NK-92 treated with Interleukin-12 subunit alpha and Interleukin-12 subunit beta, amount 100 ng/mL, for 24 hours (cell line): ENCODE results near the gene CELSR1.

ENCODE experiments used
- DNase-seq: peaks from one replicate; lab custom pipeline; 2025; lab: John Stamatoyannopoulos, UW

The CELSR1 gene

DNA sequence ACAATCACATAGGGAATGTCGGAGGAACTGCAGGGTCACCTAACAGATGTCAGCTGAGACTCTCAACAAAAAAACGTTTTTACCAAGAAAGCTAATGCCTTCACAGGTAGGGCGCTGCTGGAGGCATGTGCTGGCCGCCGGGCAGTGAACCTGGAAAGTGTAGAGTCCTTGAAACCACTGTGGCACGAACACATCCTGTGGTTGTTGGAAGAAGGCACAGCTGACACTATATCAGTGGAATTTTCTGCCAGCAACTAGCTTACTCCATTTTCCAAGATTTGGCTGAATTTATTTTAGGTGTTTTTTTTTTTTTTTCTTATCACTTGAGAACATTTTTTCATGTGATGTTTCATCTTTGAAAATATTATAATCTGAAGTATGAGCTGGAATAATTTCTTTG lies 187.7 kb downstream of the CELSR1 start:
- no peak for DNase-seq

DNA sequence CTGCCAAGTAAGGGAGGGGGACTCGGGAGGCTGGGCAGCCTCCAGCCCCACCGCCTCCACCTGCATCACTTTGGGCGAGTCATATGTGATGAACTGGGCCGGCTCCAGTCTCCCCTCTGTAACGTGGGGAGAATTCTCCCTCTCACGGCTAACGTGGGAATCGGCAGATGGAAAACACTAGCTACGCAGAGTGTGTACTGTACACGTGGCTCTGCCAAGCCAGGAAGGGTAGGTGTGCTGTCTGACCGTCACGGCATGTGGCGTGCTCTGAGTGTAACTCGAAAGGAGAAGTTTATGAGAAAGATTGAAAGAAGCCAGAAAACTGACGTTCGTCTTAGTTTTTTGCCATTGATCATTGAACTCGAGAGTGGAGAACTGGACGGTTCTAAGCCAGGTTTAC lies 188.2 kb downstream of the CELSR1 start:
- DNase-seq, result no peak

DNA sequence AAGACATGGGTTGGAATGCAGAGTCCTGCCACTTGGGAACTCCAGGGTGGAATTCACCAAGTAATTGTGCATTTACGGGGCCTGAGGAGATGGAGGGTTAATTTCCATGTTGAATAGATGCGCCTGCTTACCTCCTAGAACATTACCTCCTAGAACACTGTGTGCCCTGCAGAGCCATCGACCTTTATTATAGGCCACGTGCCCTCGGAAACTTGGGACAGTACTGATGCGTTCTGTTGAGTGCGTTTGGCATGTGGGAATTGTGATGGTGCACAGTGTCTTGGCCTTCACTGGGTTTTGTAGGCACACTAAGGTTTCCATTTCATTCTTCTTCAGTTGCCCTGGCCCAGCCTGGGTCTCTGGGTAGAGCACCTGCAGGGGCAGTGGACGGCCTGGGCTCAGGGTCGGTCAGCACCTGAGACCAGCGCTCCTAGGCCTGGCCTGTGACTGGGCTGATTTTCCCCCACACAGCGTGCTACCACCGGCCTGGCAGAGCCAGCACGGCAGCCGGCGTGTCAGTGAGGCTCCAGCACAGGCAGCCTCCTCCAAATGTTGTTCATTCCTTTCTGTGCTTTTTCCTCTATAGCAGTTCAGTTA lies 189.2 kb downstream of the CELSR1 start:
- DNase-seq, result no peak

DNA sequence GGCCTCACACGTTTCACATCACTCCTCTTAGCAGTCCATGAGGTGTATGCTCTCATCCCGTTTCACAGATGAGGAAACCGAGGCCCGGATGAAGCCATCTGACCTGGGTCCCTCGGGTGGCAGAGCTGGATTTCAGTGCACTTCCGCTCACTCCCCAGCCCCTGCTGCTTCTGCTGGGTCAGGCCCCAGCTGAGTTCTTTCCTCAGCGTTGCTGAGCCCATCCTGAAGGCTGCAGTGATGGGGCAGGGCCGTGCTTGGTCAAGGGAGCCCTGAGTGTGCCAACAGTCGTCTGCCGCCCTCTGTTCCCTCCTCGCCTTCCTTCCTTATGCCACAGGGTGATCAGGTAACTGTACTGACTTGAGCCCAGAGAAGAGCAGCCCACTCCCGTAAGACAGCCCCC lies 189.8 kb downstream of the CELSR1 start:
- no peak for DNase-seq

DNA sequence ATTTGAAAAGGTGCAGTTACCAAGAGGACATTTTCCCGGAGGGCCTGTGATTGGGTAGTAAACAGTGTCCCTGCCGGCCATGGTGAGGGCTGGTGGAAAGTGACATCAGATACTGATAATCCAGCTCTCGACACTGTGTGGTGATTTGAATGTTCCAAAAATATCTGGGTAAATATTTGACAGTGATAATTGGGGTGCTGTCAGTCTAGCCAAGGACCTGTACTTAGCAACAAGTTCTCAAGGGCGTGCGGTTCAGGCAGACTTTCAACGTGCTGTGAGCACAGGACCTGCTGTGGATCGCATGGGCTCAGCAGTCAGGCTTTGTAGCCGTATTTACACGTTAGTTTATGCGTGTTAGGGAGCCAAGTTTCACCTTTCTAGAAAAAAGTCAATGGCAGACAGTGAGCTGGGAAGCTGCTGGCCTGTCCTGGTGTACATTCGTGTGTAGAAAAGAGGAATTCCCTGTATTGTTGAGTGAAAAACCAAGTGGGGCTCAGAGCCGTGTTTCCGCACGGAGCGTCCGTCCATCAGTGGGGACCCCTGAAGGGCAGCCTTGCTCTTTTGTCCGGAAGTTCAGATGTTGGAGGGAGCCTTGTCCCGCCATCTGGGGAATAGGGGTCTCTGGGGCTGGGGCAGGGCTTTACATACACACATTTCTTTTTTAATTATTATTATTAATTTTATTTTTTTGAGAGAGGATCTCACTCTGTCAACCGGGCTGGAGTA lies 190.6 kb downstream of the CELSR1 start:
- DNase-seq, result no peak

DNA sequence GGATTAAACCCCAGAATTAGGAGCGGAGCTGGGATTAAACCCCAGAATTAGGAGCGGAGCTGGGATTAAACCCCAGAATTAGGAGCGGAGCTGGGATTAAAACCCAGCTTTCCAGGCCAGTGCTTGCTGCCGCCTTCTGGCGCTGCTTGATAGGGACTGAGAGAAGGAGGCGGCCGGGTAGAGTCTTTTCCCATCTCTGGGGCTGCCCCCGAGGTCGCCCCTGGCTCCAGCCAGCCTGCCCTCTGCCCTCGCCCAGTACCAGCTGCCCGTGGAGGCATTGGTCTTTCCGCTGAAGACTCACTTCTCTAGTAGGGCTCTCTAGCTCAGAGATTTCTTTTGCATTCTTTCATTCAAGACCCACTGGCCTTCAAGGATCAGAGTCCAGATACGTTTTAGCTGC lies 196.7 kb downstream of the CELSR1 start:
- DNase-seq, result no peak

DNA sequence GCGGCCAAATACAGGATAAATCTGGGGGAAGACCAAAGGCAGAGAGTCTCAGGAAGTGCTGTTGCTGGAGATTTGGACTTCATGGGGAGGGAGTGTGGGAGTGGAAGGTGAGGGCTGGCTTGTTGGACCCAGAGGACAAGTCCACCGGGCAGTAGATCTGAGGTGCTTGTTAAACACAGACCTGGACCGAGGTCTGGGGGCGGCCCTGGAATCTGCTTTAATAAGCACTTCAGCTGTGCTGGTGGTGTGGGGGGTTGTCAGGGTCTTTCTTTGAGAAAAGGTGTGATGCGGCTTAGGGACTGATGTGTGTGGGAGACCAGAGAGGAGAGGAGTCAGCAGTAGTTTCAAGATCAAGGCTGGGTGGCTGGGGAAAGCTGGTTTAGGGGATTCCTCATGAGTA lies 197.5 kb downstream of the CELSR1 start:
- no peak for DNase-seq

DNA sequence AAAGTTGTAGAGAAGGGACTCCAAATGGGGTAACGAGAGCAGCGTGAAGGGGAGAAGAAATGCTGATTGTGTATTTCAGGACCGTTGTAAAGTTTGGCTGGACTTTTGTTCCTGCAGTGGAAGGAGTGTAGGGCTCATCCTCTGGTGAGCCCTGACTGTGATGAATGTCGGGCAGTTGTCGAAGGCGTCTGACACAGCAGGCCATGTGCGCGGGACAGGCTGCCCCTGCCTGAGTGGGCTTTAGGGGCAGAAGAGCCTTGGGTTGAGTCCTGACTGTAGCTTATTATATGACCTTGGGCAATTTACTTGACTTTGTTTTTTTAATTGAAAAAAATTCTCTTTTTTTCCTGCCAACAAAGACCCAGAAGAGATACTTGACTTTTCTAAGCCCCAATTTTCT lies 198.8 kb downstream of the CELSR1 start:
- no peak for DNase-seq

DNA sequence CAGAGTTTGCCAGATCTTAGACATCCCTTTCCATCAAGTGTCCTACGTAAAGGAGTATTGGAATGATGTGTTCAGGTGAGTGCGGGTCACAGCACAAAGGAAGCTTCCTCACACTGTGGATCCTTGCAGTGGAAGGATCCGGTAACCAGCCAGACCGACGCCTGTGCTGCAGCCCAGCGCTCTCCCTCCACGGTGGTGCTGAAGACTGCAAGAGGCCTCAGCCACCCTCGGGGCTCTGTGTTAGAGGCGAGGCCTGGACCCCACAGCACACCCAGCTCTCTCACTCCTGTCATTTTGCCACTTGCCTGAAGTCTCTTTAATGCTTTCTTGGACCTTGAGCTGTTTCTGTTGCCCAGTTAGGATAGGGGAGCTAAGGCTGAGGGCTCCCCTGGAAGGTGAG lies 199.6 kb downstream of the CELSR1 start:
- DNase-seq, result no peak

DNA sequence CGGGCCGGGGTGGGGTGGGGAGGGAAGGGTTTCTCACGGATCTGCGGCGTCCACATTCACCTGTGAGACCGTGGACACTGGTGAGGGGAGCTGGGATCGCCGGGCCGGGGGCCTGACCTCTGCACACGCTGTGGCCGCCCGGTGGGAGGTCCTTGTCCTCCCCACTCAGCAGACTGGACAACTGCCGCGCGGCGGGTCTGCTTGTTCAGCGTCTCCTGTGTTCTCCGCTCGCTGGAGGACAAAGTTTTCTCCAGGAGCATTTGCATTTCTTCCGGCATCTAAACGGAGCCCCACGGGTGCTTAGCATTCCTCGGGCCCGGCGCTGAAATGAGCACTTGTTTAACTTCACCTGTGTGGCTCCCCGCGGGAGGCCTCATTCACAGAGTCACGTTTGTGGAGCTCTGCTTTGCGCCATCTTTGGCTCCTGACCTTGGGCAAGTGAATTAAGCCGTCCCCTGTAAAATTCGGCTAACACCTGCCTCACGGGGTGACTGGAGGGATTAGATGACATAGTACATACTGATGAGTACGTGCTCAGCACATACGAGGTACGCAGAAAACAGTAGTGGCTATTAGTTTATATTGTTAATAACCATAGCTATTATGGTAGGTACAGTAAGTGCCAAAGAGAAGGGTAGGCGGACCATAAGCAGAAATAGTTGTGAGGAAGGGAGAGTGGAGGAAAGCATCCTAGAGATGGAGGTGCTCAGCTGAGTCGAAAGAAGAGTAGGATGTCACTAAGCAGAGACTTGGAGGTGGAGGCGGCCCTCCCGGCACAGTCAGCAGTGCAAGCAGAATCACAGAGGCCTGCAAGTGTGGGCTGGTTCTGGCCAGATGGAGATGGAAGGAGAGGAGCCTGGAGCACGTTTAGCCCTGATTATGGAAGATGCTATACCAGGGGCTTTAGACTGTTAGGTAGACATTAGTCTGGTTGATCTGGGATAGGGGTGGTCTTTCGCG lies 201.0 kb downstream of the CELSR1 start:
- no peak for DNase-seq

DNA sequence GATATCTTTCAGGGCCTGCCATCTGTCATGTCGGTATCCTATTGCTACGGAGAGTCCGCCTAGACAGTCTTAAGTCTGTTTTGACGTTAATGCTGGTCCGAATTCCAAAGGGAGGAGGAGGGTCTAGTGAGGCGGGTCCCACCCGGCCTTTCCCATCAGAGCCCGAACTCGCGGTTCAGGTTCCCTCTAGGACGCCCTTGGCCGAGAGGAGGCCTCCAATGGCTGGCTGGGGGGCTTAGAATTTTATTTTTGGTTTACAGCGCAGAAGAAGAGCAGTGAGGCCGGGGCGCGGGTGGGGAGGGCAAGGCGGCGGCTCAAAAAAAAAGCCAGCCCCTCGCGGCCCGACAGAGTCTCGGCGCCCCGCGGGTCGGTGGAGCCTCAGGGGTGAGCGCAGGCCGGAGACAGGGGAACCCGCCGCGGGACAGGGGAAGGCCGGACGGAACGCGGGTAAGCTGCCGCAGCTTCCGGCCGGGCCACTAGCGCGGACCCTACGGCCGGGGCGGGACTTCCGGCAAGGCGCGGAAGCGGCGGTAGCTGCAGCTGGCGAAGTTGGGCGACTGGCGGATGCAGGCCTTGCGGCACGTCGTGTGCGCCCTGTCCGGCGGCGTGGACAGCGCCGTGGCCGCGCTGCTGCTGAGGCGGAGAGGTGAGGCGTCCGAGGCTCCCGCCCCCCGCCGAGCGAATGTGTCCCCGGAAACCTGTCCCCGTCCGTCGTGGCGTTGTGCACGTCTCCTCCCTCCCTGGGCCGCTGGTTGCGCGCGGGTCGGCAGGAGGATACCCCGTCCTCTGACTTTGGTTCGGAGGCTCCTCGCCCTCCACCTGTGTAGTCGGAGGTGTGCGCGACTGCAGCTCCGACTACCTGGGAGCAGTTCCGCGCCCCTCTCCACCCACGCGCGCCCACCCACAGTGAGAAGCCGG lies 202.0 kb downstream of the CELSR1 start, which contains the start of gene TRMU:
Gene TRMU (plus strand): TSS at position 514 of the 918 bp plus-strand sequence. CDS start 51 bp downstream, at position 565.
- DNase-seq, result peak; percentile 59

DNA sequence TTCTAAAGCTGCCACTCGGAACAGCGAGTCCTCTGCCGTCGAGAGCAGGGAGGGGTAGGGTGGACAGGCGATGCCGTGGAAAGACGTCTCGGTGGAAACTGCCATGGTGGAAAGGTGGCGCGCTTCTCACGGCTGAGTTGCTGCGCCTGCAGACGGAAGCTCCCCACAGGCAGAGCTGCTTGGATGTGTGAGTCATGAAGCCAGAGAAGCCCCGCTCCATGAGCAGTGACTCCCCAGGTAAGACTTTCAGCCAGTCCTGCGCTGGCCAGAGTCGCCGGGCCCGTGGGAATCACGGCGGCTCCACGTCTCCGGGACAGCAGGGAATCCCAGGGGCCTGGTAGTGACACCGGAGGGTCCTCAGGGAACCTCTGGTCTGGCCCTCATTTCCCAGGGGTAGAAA lies 205.9 kb downstream of the CELSR1 start:
- DNase-seq, result no peak

DNA sequence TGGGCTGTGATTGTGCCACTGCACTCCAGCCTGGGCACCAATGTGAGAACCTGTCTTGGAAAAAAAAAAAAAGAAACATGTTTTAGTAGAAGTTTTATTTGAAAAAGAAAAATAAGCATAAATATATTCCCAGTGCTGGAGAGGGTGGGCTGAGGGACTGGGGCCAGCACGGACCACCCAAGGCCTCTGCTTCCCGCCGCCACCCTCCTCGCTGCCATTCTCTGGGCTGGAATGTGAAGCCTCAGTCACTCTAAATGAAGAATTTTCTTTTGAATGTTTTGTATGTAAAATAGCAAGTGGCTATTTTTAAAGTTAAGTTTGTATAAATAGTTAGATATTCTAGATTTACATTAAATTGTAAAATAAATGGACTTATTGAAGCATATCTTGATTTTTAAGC lies 207.0 kb downstream of the CELSR1 start:
- no peak for DNase-seq

DNA sequence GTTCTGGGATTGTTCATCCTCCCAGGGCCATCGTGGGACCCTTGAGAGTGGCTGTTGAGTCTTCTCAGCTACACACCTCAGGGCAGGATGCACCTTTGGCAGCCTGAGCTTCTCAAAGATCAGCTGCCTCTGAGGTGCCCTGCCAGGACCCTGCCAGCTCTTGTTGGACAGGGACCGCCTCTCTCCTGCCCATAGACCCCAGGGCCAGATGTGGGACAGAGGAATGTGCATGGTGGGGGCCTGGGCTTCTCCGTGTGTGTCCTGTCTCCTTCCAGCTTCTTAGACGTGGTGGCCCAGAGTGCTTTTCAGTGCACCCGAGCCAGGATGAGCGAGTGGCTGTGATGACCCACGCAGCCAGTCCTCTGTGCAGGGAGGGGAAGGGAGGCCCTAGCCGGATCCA lies 207.8 kb downstream of the CELSR1 start:
- no peak for DNase-seq

DNA sequence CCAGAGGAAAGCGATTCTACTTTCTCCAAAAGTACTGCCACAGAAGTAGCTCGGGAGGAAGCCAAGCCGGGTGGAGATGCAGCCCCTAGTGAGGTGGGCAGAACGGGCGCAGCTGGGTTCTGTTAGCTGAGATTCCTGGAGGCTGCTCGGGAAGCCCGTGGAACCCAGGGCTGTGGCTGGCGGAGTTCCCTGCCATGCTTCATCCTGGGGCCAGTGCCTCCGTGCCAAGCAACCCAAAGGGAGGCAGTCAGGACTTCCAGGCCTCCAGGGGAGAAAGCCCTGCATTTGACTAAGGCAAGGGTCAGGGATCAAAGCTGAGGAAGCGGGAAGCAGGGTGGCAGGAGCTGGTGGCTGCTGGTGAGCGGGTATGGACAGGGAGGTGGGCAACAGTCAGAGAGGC lies 208.6 kb downstream of the CELSR1 start:
- no peak for DNase-seq

DNA sequence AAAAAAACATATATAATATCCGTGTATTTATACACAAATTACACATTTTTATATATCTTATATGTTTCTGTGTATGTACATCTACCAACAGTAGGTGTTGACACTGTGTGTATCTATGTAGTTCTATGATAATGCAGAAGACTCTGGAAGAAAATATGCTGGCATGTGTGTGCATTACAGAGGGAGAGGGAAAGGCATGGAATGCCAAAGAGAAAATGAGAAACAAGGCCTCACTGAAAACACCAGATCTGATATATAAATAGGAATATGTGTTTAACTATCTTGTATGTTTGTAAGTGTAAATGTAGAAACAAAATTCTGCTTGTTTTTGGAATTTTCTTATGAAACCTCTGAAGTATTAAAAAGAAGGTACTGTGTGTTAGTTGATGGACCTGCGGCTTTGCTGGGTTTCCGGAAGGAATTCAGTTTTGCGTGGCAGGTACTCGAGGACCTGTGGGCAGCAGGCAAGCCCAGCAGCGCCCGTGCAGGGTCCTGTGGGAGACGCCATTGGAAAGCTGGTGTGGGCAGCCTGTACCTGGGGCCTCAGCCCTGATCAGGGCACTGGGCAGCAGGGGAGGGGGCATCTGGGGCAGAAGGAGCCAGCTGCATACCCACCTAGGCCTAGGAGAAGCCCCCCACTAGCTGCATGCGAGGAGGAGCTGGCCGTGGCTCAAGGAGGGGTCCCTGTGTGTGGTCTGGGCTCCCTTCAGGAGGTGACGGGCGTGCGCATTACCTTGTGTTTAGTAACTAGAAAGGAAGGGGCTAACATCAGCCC lies 209.5 kb downstream of the CELSR1 start:
- DNase-seq, result no peak

DNA sequence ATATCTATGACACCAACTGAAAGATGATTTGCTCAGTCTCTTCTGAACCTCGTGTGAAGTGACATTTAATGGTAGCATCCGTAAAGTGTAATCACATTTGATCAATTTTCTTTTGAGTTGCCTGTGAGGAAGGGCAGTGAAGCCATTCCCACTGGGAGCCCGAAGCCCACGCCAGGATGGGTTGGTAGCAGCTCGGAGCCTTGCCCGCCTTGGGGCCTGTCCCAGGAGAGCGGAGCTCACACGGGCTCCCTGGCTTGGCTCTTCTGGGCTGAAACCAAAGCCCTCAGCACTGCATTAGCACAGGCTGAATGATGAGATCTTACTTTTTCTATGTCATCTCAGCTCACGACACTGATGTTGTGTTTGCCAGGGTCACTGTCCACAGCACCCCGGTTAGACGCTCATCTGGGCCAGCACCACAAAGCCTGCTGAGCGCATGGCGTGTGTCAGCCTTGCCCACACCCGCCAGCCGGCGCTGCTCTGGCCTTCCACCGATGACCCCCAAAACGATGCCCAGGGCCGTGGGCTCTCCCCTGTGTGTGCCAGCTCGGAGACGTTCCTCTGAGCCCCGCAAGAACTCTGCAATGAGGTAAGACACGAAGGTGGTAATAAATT lies 211.2 kb downstream of the CELSR1 start:
- DNase-seq, result no peak

DNA sequence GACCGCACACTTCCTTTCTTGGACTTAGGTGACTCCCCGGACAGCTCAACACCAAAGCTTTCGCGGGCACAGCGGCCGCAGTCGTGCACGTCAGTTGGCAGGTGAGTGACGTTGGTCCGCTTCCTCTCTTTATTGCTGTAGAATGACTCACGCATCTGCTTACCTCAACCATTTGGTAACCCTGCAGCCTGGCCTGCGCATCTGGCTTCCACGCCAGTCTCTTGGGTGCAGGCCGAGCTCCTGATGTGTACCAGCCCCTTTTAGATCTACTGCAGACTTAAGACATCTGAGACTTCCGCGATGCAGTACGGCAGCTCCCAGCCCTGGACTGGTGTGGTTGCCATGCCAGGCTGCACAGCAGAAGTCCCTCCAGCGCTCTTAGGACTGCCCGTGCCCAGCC lies 214.3 kb downstream of the CELSR1 start:
- no peak for DNase-seq

DNA sequence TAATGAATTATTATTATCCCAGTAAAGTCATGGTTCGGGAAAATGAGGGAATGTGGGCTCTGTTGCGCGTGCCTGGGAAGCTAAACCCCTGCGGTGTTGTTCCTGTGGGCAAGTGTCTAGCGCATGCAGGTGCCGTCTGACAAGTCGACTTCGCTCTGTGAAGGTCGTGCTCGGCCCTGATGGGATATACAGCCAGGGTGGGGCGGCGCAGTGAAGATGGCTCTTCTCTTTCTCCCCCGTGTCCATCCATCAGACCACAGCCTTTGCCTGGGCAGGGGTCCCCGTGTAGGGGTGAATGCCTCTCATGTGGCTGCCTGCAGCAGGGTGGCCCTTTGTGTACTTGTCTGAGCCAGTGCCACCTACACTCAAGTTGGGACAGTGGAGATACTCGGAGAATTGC lies 214.7 kb downstream of the CELSR1 start:
- no peak for DNase-seq

DNA sequence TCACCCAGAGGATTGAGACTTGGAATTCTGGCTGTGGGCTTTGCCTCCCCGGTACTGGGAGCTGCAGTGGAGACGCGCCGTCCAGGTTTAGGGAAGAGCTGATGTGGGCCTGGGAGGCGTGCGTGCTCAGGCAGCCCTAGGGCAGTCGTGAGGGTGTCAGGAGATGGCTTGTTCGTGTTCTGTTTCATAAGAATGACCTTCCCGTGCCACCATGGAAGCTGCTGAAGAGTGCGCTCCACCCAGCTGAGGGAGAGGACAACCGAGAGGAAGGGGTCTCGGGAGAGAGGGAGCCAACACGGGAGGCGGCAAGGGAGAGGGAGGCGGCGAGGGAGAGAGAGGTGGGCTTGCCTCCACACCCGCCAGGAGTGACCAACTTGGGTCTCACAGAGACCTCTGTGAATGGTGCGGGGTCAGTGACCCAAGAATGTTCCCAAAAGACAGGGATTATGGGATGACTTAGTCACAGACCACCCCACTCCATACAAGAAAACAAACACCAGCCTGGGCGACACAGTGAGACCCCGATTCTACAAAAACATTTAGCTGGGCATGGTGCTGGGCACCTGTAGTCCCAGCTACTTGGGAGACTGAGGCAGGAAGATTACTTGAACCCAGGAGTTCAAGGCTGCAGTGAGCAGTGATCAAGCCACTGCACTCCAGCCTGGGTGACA lies 216.6 kb downstream of the CELSR1 start:
- no peak for DNase-seq
